Stomach (tissue), 9 donors: ENCODE measurements around the gene TOMM40L. TPM values are rescaled to one million over a fixed set of nuclear protein-coding genes. Genes with fewer than 3 reads are reported as not detected.
A peak's percentile ranks its signal among the peaks of the same experiment; 100 is the strongest.

Experiments used
- DNase-seq, 2 donors: peaks; one replicate each; pipeline versions ENCODE4 v3.0.0 to v3.0.0-alpha.2; 2013 to 2019
- H3K27ac ChIP-seq, 5 donors: fragments of 200-600 bp in 4 of 5; sonication (generic) in 4 of 5; one replicate each; pipeline ENCODE4 v1.5.1; 2013 to 2019; ENCODE audit warnings: mild to moderate bottlenecking in 1 of 5, moderate library complexity in 1 of 5
- H3K27me3 ChIP-seq, 3 donors: fragments of 200-600 bp; sonication (generic); one replicate each; pipeline ENCODE4 v1.5.1; 2017 to 2019; ENCODE audit warnings: mixed run types in 1 of 3
- H3K36me3 ChIP-seq, 4 donors: fragments of 200-600 bp; sonication (generic); 1 replicate in 3 of 4; 2 replicates in 1 of 4; pipeline ENCODE4 v1.5.1; 2016 to 2019
- H3K4me1 ChIP-seq, 4 donors: fragments of 200-600 bp; sonication (generic); one replicate each; pipeline ENCODE4 v1.5.1; 2016 to 2019
- H3K4me3 ChIP-seq, 4 donors: fragments of 200-600 bp; sonication (generic) in 3 of 4; one replicate each; pipeline ENCODE4 v1.5.1; 2016 to 2019; ENCODE audit warnings: mild to moderate bottlenecking in 1 of 4
- H3K9me3 ChIP-seq, 4 donors: fragments of 200-600 bp; sonication (generic); one replicate each; pipeline ENCODE4 v1.5.1; 2016 to 2019
- CTCF ChIP-seq, 7 experiments: fragments of 450-650 bp in 4 of 7; fragments of 200-600 bp in 3 of 7; sonication (generic) in 3 of 7; IDR thresholded peaks; one replicate each; pipeline ENCODE4 v1.5.1; 2016 to 2019; ENCODE audit warnings: antibody characterized with exemption in 7 of 7, control low read depth in 2 of 7, mild to moderate bottlenecking in 1 of 7
- EP300 ChIP-seq: sonication (generic); formaldehyde crosslinking; IDR thresholded peaks from one replicate; pipeline ENCODE4 v1.6.1; 2017; ENCODE audit warnings: antibody characterized with exemption
- POLR2A ChIP-seq, 4 donors: fragments of 450-650 bp; IDR thresholded peaks; one replicate each; pipeline ENCODE4 v1.6.1; 2016; ENCODE audit warnings: antibody characterized with exemption in 4 of 4, control low read depth in 2 of 4, mild to moderate bottlenecking in 1 of 4, moderate library complexity in 1 of 4
- POLR2AphosphoS5 ChIP-seq, 3 donors: sonication (generic); formaldehyde crosslinking; IDR thresholded peaks; one replicate each; pipeline ENCODE4 v1.6.1; 2016; ENCODE audit warnings: antibody characterized with exemption in 3 of 3
- WGBS, 5 donors: extraction: QIAGEN DNeasy Blood & Tissue Kit in 3 of 5; methylation state at CpG; one replicate each; pipeline versions ENCODE4 v1.1.5 to v1.1.7; 2013 to 2018; 5-methylcytosine and 5-hydroxymethylcytosine counted together
- intact Hi-C: fragments of 100-400 bp; cut with DNase I; formaldehyde crosslinking; loops from one replicate; pipeline ENCODE4 v1.15.1; 2023; ENCODE audit warnings: low total_unique reads
- polyA plus RNA-seq, 3 donors: library from polyadenylated mRNA; stranded (reverse); fragments of 200-250 nt; gene quantifications; one replicate each; pipeline ENCODE4 v1.2.3, GENCODE V29; 2013
- total RNA-seq, 5 donors: library from RNA; depleted of rRNA; stranded (reverse); fragments of >200 nt; gene quantifications; one replicate each; pipeline versions ENCODE4 v1.1.0 to v1.2.3, GENCODE V29; 2014 to 2016
- donor health status: healthy with polysubstance abuse.
- donor health status: Bipolar disorder and iron deficiency.
- donor health status: healthy.

The TOMM40L gene
- total and polyA plus RNA-seq, 8 donors: 0.58 to 9.9 (median 7.0) TPM

GRCh38 chr1:161215076-161215475, 10.8 kb upstream of the TOMM40L start, which contains the start of gene FCER1G:
TSS of gene FCER1G (plus strand) at chr1:161215295. CDS start at chr1:161215322, 27 bp downstream.
- H3K9me3 ChIP-seq: no peaks in the 10 kb centered on the region
- no peaks in the 10 kb centered on the region for H3K27me3 ChIP-seq
- peaks cover 46 to 61% (median 53%) of the 10 kb centered on the region in 4 donors for H3K36me3 ChIP-seq
- intact Hi-C loops: no loop called here
- no peak for TF ChIP-seq POLR2A (IDR thresholded peaks at IDR 0.05)
- TF ChIP-seq POLR2AphosphoS5 (IDR thresholded peaks at IDR 0.05): peak in 2 of 3 donors; percentile 34 to 59
- no peak for TF ChIP-seq CTCF (IDR thresholded peaks at IDR 0.05)
- TF ChIP-seq EP300: no peak
- no peak for DNase-seq
- WGBS, 5 donors: 71 to 77% (median 74%) methylated on average over 8 to 10 of the region's 10 CpGs
- H3K27ac ChIP-seq: peak within 1 kb of the TSS in 4 of 5 donors; percentile 60 to 87 (median 80)
- peaks cover 0 to 16% (median 1%) of the 10 kb centered on the region in 4 donors for H3K4me1 ChIP-seq
- peak within 1 kb of the TSS; percentile 6 to 32 (median 28) for H3K4me3 ChIP-seq

DNA sequence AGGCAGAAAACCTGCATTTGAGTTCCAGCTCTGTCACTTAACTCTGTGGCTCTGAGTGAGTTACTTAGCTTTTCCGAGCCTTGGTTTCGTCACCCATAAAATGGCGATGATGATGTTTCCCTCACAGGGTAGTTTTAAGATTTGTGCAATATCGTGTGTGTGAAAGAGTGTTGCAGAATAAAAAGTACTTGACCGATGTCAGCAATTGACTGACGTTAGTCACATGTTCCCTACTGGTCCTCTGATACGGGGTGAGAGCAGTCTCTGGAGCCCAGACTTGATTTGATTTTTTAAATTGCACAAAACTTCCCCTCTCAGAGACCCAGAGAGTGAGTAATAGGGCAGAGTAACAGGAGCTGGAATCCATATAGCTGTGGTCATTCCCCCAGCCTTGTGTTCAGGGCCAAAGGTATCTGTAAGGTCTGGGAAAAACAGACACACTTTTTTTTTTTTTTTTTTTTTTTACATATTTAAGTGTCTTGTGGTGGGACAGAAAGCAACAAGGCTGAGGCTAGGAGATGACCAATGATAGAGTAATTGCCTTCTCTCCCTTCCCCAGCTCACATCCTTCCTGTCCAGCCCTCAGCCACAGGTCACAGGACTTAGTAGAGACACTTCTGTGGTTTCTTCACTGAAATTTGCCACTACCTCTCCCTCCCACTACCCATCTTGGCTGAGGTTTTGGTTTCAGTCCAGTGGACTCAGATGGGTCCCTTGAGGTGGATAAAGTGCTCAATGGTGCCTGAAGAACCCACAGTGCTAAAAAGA, 8.7 kb upstream of the TOMM40L start:
- no peaks in the 10 kb centered on the region for H3K9me3 ChIP-seq
- peaks cover 25 to 41% (median 32%) of the 10 kb centered on the region in 4 donors for H3K36me3 ChIP-seq
- 39 to 63% (median 44%) methylated on average over 7 of the region's 7 CpGs for WGBS, 5 donors
- H3K4me3 ChIP-seq: peak overlapping the region in 3 of 4 donors; percentile 26 to 32 (median 31)
- no peaks in the 10 kb centered on the region for H3K27me3 ChIP-seq
- DNase-seq: no peak
- H3K27ac ChIP-seq: peak overlapping the region; percentile 55 to 87 (median 77)
- TF ChIP-seq POLR2AphosphoS5 (IDR thresholded peaks at IDR 0.05) (peak in 2 of 3 donors; percentile 49 to 57), POLR2A (IDR thresholded peaks at IDR 0.05) (no peak)
- intact Hi-C loops: no loop called here
- peaks cover 0 to 10% (median 0%) of the 10 kb centered on the region in 4 donors for H3K4me1 ChIP-seq

- 71 to 75% (median 73%) methylated on average over 5 to 6 of the region's 6 CpGs for WGBS, 5 donors
- peak overlapping the region in 4 of 5 donors; percentile 60 to 87 (median 80) for H3K27ac ChIP-seq
- TF ChIP-seq POLR2A (IDR thresholded peaks at IDR 0.05) (no peak), CTCF (IDR thresholded peaks at IDR 0.05) (no peak), EP300 (no peak), POLR2AphosphoS5 (IDR thresholded peaks at IDR 0.05) (no peak)
Measured at GRCh38 chr1:161217831-161218230, 8.0 kb upstream of the TOMM40L start.

DNA sequence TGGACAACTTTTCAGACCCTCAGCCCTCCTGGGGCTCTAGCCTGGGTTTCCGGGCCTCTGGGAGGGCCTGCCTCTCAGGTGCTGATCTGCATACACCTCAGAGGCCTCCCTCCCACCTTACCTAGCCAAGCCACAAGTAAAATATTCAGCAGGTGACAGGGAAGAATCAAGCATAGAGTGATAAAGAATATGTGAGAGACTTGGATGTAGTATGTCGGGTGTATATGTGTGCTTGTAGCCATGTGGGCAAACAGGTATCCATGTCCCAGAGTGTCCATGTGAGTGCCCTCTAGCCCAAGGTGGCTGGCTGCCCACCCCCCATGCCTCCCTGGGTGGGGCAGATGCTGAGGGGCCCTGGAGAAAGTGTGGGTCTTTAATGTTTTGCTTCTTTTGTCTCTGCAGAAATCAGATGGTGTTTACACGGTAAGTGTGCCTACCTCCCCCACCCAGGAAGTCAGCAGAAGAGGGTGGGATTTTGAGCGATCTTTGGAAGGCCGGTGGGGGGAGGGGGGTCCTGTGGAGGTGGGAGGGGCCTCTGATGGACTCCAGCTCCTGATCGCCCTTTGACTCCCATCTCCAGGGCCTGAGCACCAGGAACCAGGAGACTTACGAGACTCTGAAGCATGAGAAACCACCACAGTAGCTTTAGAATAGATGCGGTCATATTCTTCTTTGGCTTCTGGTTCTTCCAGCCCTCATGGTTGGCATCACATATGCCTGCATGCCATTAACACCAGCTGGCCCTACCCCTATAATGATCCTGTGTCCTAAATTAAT, 7.4 kb upstream of the TOMM40L start:
- Histone ChIP-seq H3K27ac (peak overlapping the region in 2 of 5 donors; percentile 83 to 87), H3K36me3 (peaks cover 12 to 27% (median 19%) of the 10 kb centered on the region in 4 donors), H3K9me3 (no peaks in the 10 kb centered on the region), H3K4me3 (peak overlapping the region in 1 of 4 donors; percentile 32), H3K4me1 (peaks cover 0 to 10% (median 0%) of the 10 kb centered on the region in 4 donors), H3K27me3 (no peaks in the 10 kb centered on the region)
- no peak for DNase-seq
- TF ChIP-seq POLR2A (IDR thresholded peaks at IDR 0.05) (no peak), POLR2AphosphoS5 (IDR thresholded peaks at IDR 0.05) (no peak), CTCF (IDR thresholded peaks at IDR 0.05) (no peak), EP300 (no peak)
- intact Hi-C loops: no loop called here
- 49 to 65% (median 60%) methylated on average over 7 to 8 of the region's 8 CpGs for WGBS, 5 donors

More at GRCh38 chr1:161217831-161218230, 8.0 kb upstream of the TOMM40L start:
- H3K27me3 ChIP-seq: no peaks in the 10 kb centered on the region
- peaks cover 18 to 34% (median 25%) of the 10 kb centered on the region in 4 donors for H3K36me3 ChIP-seq
- no peak for DNase-seq
- intact Hi-C loops: no loop called here
- peaks cover 0 to 10% (median 0%) of the 10 kb centered on the region in 4 donors for H3K4me1 ChIP-seq
- H3K4me3 ChIP-seq: peak overlapping the region in 1 of 4 donors; percentile 32
- no peaks in the 10 kb centered on the region for H3K9me3 ChIP-seq
